Activated CD8-positive, alpha-beta memory T cell treated with anti-CD3 and anti-CD28 coated beads for 4 hours (primary cell): ENCODE measurements around the gene GBP5.
"Not testable (repeated sequence)": the region's sequence is repeated elsewhere in the genome, so short reads cannot be mapped to it uniquely, and the experiment has no call there.

Experiments used
- DNase-seq, 2 donors: peaks; one replicate each; pipeline ENCODE4 v3.0.0-alpha.2; 2020; ENCODE audit warnings: low read depth in 2 of 2

The GBP5 gene, protein sequence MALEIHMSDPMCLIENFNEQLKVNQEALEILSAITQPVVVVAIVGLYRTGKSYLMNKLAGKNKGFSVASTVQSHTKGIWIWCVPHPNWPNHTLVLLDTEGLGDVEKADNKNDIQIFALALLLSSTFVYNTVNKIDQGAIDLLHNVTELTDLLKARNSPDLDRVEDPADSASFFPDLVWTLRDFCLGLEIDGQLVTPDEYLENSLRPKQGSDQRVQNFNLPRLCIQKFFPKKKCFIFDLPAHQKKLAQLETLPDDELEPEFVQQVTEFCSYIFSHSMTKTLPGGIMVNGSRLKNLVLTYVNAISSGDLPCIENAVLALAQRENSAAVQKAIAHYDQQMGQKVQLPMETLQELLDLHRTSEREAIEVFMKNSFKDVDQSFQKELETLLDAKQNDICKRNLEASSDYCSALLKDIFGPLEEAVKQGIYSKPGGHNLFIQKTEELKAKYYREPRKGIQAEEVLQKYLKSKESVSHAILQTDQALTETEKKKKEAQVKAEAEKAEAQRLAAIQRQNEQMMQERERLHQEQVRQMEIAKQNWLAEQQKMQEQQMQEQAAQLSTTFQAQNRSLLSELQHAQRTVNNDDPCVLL

DNA sequence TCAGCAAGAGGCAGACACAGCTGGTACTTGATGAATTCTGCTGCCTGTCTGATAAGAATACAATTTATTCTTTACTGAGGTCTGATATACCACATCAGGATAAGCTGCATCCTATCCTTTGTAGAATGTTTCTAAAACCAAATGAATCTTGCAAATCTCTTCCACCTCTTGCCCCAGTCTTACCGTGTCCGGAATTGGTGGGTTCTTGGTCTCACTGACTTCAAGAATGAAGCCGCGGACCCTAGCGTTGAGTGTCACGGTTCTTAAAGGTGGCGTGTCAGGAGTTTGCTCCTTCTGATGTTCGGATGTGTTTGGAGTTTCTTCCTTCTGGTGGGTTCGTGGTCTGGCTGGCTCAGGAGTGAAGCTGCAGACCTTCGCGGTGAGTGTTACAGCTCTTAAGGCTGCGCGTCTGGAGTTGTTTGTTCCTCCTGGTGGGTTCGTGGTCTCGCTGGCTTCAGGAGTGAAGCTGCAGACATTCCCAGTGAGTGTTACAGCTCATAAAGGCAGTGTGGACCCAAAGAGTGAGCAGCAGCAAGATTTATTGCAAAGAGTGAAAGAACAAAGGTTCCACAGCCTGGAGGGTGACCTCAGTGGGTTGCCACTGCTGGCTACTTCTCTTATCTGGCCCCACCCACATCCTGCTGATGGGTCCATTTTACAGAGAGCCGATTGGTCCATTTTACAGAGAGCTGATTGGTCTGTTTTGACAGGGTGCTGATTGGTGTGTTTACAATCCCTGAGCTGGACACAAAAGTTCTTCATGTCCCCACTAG lies at the start of gene GBP5:
Gene GBP5 (minus strand): TSS at position 592 of the 773 bp plus-strand sequence. CDS start 3,305 bp downstream, outside the sequence.
- DNase-seq, result peak; percentile 29 to 53

DNA sequence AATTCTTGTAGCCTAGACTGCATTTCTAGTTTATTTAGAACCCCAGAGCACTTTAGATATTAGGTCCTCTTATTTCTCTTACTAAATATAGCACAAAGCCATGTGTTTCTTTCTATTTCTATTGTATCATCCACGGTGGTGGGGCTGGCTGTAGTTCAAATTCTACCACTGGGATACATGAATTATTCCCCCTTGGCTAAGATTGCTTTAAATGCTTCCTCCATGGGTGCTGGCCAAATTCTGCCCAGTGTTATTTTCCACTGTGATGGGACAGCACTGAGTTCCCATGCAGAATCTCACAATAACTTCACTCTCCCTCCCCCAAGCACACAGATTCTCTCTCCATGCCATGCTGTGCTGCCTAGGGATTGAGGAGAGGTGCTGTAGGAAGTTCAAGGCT lies 49.7 kb upstream of the GBP5 start:
- DNase-seq, result no peak

DNA sequence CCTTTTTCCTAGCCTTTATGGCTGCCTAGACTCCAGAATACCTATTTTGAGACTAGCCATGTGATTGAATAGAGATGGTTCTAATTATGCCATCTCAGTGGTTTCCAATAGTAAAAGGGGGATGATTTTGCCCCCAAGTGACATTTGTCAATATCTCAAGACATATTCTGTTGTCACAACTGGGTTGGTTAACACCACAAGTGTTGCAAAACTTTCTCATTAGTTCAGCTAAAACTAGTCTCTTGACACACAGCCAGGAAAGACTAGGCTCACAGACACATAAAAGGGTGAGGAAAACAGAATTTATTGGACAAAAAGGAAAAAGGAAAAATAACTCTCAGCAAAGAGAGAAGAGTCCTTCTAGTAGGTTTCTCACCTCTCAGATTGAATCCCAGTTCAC lies 39.9 kb upstream of the GBP5 start:
- DNase-seq, result no peak

DNA sequence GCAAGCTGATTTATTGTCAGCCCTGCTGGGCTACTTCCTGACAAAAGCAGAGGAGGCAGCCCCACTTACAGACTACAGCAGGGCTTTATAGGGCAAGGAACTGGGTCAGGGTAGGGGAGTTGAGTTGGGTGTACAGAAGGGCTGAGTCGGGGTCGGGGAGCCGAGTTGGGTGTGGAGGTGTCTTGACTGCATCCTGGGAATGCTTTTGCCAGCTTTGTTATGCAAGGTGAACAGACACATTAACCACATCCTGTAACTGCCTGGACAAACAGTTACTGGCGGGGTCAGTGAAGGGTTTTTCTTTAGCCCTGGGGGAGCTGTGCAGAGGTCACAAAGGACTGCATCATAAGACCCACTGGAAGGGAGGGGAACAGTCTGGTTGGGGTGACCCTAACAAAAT lies 39.1 kb upstream of the GBP5 start:
- no peak for DNase-seq

DNA sequence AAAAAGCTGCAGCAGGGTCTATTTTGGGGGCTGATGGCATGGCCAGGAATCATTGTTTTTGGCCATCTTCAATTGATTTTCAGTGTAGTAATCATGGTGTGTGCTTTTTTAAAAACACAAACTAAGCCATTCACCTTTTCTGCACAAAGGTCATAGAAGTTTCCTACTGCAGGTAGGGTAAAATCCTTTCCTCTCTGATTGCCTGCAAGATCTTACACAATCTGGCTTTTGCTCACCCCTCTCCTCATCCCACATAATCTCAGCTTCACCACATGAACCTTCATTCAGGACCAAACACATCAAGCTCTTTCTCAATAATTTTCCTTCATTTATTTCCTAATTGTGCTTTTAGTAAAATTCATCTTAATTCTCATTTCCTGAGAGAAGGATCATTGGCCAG lies 38.3 kb upstream of the GBP5 start:
- no peak for DNase-seq

DNA sequence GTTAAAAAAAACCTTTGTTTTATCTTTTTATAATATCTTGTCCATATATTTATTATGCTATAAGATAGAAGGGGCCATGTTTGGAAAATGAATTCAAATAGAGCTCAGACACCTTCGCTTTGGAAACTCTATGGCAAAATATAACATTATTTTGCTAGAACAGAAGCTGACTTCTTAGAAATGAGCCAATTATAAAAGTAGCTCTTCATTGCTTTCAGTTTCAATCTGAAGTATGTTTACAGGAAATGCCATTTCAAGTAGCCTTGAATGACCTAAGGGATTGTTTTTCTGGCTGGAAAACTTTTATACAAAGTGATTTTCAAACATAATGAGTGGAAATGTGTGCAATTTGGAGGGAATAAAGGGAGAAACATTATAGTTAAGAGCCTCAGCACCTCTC lies 37.8 kb upstream of the GBP5 start:
- DNase-seq, result no peak

DNA sequence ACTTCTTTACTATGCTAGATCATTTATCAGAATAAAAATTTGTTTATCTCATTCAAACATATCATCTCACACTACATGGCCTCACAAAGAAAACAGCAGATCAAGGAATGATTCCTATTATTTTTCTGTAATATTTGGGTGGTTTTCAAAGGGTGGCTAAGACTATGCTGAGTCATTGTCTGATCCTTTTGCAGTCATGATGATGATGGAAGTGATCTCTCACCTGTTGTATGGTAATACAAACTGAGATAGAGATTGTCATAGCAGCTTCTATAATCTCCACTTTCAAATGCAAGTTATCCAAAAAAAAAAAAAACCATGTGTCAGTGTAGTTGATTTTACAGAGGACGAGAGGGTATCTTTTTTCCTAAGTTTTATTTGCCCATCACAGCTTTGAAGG lies 37.2 kb upstream of the GBP5 start:
- DNase-seq, result no peak

DNA sequence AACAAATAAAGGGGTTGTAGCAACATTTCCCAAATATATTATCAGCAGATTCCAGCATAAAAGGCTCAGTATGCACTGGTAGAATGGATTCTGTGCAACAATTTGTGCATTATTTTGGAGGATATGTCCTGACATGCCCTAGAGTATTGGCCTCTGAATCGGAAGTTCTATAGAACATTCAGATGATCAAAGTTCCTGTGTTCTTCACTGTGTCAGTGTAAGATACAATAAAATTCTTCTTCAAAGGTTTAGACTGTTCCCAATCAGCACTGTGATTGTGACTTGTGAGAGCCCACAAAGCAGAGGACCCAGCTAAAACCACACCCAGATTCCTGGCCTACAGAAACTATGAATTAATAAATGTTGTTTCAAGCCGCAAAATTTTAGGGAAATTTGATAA lies 33.6 kb upstream of the GBP5 start:
- DNase-seq, result no peak

DNA sequence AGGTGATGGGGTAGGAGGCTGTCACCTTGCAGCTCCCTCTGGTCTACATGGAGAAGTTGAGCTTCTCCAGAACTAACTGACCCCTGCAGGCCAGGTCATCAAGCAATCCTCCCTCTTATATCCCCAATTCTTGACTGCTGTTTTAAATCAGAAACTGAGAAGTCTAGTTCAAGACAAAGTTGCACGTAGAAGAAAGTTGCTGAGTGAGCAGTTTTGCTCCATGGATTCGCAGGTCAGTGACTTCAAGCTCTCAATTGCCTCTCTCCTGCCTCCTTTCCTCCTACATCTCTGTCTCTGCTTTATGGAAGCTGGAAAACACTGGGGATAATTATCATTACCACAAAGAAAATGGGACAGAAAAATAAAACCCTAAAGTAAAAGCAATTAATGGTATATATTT lies 32.8 kb upstream of the GBP5 start:
- DNase-seq, result no peak

DNA sequence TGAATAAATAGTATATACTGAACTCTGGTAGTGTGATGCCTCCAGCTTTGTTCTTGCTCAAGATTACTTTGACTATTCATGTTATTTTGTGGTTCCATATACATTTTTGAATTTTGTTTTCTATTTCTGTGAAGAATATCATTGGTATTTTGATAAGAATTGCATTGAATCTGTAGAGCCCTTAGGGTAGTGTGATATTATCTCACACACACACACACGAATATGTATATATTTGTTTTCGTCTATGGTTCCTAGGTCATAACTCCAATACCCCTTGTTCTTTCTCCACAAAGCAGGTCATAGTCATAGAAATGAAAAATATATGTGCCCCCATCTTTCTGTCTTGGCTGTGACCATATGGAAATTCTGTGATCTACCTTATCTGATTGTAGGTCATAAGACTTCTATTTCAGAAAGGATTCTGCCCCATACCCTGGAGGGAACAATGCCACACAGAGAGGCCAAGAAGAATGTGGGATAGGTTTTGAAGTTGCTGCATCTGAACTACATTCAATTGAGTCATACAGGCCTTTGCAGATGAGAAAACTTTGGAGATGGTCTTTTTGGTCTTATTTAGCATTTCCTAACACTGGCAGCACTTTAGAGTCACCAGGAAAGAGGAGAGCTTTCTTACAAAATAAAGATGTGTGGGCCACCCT lies 32.0 kb upstream of the GBP5 start:
- DNase-seq, result no peak

DNA sequence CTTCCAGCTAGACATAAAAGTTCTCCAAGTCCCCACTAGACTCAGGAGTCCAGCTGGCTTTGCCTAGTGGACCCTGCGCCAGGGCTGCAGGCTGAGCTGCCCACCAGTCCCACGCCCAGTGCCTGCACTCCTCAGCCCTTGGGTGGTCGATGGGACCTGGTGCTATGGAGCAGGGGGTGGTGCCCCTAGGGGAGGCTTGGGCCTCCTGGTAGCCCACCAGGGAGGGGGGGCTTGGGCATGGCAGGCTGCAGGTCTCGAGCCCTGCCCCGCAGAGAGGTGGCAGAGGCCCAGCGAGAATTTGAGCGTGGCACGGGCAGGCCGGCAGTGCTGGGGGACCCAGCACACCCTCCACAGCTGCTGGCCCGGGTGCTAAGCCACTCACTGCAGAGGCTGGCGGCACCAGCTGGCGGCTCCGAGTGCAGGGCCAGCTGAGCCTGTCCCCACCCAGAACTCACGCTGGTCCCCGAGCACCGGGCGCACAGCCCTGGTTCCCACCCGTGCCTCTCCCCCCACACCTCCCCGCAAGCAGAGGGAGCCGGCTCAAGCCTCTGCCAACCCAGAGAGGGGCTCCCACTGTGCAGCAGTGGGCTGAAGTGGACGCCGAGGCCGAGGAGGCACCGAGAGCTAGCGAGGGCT lies 30.2 kb upstream of the GBP5 start:
- DNase-seq, result no peak

DNA sequence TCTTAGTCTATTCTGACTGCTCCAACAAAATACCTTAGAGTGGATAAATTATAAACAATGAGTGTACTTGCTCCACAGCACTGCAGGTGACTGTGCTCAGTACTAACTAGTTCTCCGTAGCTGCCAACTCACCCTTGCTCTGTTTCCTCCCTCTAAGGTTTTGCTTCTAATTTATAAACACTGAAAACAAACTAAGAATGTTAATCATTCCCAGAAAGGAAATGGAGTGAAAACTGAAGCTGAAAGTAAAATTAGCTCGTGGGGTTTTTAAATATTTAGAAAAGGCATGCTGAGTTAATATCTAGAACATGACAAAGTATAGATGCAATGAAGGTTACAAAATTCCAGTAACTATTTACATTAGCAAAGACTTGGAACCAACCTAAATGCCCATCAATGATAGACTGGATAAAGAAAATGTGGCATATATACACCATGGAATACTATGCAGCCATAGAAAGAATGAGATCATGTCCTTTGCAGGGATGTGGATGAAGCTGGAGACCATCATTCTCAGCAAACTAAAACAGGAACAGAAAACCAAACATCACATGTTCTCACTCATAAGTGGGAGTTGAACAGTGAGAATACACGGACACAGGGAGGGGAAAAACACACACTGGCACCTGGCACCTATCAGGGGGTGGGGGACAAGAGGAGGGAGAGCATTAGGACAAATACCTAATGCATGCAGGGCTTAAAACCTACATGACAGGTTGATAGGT lies 27.2 kb upstream of the GBP5 start:
- DNase-seq, result not testable (repeated sequence)

DNA sequence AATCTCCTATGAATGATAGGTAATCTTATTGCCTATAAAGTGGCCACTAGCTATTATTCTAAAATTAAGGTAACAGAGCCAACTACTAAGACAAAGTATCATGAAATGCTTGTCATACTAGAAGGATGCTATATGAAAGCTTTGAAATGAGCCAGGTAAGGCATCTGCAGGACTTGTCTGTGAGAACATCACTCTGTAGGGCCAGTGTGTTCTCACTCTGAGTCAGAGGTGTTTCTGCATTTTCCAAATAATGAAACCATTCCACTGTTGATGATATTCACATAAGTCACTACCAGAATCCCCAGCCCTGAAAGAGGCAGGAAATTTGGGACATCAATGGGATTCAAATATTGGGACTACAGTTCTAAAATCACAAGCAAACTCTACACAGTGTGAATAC lies 25.8 kb upstream of the GBP5 start:
- DNase-seq, result no peak

DNA sequence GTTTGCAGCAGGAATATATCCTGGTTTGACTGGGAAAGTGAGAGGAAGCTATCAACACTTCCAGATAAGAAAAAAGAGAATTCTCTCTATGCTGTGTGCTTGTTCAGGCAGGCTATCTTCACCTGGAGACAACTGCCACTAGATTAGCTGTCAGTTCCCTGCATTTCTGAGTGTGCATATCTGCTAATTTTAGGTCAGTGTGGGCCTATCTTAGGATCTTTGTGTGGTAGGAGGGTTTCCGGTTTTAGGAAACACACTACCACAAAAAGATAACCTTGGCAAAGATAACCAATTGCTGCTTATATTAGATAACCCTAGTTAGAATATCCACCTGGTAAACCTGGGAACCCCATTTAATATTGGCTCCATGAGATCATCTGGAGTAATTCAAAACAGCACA lies 22.5 kb upstream of the GBP5 start:
- no peak for DNase-seq

DNA sequence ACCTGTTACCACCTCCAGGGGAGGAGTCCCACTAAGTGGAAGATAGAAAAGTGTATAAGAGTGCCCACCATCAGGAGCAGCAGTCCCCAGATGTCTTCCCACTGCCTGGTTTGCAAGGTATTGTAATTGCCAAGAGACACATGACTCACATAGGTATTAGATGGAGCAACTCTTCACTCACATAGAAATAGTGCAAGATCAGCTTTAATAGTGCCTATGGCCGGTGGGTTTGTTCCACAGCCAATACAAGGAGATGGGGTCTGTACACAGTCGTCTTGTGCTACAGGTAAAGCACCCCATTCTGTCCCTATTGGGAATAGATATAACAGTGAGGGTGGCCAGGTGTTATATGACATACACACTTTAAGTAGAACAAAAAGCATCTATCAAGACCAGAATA lies 18.6 kb upstream of the GBP5 start:
- no peak for DNase-seq

DNA sequence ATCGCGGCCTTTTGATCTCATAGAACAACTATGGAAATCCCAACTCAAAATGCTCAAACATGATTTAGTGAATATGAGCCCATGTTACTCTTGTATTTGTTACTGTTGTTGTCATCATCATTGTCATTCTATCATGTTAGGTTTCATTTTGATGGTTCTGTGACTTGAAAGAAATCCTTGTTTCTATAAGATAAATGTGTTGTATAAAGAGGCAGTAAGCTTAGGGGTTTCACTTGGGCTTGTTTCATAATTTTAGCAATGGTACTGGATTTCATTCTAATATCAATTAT lies 15.3 kb upstream of the GBP5 start:
- no peak for DNase-seq

DNA sequence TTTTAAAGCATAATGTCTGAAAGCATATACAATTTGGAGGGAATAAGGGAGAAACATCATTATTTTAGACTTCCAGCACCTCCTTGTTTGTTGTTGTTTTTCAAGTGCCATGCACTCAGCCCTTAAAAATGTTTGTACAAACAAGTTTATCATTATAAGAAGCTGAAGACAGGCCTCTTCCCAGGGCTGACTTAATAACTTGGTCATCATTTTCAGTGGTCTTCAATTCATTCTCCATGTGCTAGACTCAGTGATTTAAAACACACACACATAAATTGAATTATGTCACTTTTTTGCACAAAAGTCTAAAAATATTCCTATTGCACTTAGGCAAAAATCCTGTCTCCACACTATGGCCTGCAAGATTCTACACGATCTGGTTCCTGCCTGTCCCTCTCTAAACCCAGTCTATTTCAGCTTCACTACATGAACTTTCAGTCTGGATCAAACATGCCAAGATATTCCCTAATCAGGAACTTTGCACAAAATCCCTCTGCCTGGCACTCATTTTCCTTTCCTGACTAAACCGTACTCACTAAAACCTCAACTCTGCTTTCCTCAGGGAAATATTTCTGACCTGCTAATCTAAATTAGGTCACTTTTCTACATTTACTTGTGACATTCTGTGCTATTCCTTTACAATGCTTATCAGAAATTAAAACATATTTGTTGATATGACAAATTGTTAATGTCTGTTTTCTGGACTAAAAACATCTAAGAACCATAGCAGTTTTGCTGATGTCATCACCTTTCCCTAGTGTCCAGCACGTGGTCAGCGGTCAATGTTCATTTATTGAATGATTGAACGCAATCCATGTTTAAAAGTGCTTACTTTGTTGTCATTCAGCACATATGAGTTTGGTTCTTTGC lies 14.8 kb upstream of the GBP5 start:
- no peak for DNase-seq

DNA sequence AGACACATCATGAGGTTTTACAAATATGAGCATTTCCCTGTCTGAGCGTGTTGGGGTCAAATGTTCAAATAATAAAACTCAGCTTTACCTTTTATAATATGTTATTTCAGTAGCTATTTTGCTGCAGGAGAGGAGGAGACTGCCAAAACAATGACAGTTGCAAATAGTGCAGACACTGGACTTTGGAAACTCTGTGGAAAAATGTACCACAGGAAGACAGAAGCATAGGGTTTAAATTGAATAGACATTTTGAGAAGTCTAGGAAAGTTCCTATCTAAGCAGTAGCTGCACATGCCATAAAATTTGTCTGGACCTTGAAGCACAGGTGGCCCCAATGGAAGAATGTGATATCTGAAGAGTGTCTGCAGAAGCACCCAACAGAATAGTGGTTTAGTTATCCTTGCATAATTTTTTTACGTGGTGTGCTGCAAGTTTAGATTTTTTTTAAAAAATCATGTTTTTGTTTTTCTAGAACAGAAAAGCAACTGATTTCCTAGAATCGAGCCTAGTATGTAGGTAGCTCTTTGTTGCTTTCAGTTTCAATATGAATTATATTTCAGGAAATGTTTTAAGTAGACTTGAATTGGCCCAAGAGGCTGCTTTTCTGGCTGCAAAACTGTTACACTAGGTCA lies 14.0 kb upstream of the GBP5 start:
- DNase-seq, result no peak

DNA sequence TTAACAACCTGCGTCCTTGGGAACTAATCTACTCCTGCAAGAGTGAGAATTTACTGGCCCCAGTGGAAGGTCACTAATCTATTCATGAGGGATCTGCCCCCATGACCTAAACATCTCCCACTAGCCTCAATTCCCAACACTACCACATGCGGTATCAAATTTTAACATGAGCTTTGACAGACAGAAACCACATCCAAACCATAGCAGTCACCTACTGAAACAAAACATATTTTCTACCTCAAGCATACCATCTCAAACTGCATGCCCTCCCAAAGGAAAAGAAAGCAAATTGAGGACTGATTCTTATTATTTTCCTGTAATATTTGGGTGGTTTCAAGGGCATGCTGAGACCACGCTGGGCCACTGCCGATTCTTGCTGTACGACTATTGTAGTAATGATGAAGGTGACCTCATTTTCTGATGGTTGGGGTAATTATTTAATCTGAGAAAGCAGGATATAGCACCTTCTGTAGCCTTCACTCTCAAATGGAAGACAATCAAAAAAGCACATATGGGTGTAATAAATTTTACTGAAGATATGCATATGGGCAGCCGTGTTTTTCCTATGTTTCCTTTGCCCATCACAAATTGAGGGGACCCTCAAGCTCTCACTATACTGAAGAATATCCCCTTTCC lies 13.2 kb upstream of the GBP5 start:
- no peak for DNase-seq
